HG02852 (cell line): ENCODE measurements around the gene PNRC2.

ENCODE experiments used
- ATAC-seq: cut with Tn5 transposase; IDR thresholded peaks from one replicate; pipeline ENCODE4 v1.9.1; 2021; ENCODE audit warnings: mild to moderate bottlenecking, moderate library complexity; ENCODE audit not compliant: unreplicated experiment

PNRC2 gene, protein sequence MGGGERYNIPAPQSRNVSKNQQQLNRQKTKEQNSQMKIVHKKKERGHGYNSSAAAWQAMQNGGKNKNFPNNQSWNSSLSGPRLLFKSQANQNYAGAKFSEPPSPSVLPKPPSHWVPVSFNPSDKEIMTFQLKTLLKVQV

DNA sequence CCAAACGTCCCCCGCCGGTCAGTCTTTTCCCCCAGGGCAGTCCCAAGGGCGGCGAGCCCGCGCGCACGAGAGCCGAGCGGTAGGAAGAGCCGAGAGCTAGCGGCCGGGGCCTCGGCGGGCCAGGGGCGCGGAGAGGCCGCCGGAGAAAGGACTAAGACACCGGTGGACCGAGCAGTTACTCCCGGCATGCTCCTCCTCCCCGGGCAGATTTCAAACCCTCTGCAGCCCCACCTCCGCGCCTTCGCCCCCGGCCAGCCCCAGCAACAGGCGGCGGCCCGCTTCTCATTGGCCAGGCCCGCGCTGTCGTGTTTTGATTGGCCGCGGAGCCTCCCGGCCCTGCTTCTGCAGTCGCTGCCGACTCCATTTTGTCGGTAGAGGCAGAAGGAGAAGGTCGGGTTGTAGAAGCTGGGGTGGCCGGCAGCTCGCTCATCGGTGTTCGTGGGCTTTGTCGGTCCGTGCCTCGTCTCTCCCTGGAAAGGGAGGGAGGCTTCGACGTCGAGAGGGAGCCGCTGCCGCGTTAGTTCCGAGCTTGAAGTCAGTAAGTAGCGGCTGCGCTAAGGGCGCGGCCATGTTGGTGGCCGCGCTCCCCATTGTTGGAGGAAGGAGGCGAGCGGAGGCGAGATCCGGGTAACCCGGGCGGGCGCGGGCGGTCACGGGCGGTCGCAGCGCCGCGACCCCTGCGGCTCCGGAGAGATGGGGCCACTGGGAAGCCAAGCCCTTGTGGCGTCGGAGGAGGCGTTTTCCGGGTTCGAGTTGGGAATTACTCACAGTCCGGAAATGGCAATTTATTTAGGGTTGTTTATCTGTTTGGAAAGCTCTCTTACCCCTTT, at the start of gene PNRC2:
Gene PNRC2, plus strand, starts transcription at position 368 of the 830 bp plus-strand sequence. CDS start 1,630 bp downstream, outside the sequence.
- ATAC-seq: peak; percentile 74

DNA sequence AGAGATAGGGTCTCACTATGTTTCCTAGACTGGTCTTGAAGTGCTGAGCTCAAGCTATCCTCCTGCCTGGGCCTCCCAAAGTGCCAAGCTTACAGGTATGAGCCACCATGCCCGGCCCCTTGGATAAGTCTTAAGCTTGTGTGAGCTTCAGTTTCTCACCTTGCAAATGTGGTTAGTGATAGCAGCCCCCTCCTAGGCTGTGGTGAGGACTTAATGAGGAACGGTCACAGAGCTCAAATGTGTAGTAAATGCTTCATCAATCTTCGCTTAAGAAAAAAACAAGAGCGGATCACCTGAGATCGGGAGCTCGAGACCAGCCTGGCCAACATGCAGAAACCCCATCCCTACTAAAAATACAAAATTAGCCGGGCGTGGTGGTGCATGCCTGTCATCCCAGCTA, 49.5 kb upstream of the PNRC2 start:
- no peak for ATAC-seq

DNA sequence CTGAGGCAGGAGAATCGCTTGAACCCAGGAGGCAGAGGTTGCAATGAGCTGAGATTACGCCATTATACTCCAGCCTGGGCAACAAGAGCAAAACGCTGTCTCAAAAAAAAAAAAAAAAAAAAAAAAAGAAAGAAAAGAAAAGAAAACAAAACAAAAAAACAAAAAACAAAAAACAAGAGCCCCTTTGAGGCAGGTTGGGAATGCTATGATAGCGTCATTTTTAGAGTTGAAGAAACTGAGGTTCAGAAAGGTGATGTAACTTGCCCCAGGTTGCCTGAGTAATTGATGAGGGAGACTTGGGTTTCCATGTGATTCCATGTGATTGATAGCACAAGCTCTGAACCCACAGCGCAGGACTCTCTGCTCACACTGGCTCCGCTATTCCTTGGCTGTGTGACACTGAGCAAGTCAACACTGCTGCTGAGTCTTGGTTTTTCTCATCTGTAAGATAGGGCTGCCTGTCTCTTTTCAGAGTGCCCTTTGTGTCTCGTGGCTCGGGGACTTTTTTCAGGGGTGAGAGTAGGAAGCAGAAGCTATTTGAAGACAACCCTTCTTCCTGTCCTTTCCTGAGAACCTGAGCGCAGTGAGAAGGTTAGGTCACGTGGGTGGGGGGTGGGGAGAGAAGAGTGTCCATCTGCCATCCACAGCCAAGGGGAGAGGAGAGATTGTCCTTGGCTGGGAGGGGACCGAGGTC, 48.9 kb upstream of the PNRC2 start:
- no peak for ATAC-seq

DNA sequence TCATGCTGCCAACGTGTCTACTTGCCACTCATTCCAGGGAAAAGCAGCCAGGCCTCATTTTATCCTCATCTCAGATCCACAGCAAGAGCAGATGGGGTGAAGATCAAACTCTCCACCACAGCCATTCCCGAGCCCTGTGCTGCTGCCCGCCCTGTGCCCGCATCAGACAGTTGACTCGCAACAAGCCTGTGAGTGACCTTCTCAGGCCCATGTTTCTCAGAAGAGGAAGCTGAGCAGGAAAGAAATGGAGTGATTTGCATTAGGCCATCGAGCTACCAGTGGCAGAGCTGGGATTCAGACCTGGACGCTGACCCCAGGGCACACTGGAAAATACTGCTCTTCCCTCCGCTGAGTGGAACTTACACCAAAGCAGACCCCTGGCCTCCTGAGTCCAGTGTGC, 47.7 kb upstream of the PNRC2 start:
- no peak for ATAC-seq

DNA sequence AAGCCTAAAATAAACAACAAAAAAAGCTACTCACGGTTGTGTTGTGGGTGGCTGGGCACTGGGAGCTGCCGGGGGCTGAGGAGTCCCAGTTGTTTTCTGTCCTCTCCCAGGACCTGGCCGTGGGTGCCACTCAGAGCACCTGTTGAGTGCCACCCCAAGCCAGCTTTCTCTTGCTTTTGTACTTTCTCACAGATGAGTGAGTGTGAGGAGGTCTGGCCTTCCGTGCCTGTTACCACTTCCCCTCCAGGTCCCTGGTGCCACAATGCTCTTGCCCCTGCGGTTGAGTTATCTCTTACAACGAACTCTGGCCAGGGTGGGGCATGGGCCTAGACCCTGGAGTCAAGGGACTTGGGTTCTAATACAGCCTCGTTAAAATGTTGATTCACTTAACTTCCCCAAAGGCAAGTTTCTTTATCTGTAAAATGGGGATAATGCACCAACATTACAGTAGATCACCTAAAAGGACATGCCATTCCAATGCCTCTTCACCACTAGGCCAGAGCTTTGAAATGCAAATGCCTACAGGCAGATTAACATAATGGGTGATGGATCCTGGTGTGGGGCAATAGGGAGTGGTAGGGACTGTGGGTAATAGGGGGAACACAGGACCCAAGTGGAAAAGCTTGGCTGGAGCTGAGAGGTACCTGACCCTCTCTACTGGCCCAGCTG, 46.3 kb upstream of the PNRC2 start, which contains the start of gene CNR2:
Gene CNR2, minus strand, starts transcription at position 151 of the 669 bp plus-strand sequence. CDS start 37,745 bp downstream, outside the sequence.
- ATAC-seq: no peak

DNA sequence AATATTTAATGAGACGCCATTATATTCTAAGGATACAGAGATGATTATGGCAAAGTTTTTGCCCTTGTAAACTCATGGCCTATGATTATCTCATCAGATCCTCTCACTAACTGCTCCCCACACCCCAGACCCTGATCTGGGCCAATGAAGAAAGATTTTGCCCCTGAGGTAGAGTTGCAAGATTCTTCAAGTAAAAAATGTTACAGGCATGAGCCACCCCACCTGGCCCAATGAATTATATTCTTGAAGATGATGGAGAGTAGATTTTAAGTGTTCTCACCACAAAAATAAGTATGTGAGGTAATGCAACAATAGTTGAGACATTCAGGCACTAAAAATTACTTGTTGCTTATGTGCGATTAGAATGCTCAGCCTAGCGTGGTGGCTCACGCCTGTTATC, 44.7 kb upstream of the PNRC2 start:
- ATAC-seq: no peak

DNA sequence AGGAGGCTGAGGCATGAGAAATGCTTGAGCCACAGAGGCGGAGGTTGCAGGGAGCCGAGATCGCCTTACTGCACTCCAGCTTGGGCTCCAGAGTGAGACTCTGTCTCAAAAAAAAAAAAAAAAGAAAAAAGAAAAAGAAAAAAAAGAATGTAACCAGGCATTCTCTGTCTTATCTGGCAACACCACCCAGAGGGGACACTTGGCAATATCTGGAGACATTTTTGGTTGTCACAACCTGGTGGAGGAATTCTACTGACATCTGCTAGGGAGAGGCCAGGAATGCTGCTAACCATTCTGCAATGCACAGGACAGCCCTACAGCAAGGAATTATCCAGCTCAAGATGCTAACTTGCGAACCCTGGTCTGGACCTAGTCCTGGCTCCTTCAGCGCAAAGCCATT, 44.2 kb upstream of the PNRC2 start:
- ATAC-seq: no peak

DNA sequence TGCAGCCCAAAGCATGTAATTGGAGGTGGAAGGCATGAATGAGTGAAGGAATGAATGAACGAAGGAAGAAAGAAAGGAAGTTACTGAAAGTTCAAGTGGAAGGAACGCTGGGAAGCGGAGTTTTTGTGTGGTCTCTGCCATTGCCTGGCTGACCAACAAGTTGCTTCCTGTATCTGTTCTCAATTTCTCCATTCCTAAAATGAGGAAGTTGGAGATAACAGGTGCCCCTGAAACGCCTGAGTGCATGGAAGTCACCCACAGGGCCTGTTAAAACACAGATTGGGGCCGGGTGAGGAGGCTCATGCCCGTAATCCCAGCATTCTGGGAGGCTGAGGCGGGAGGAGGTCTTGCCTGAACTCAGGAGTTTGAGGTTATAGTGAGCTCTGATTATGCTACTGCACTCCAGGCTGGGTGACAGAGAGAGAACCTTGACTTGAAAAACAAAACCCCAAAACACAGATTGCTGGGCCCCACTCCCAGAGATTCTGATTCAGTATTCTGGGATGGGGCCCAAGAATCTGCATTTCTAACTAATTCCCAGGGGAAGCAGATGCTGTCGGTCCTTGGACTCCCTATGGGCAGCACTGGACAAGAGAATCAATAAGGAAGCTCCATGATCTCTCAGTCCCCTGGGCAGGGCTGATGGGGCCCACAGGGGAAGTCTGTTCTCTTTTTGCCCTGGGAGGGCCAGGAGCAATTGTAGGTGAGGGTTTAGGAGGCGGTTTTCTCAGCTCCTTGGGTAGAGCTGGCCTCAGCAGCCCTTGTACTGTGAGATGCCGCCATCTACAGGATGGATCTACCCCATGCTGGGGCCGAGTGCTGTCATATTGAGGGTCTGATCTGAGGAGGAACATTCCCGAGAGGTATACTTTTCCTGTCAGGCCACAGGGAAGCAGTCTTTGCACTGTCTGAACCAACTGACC, 43.2 kb upstream of the PNRC2 start:
- ATAC-seq: peak; percentile 72

DNA sequence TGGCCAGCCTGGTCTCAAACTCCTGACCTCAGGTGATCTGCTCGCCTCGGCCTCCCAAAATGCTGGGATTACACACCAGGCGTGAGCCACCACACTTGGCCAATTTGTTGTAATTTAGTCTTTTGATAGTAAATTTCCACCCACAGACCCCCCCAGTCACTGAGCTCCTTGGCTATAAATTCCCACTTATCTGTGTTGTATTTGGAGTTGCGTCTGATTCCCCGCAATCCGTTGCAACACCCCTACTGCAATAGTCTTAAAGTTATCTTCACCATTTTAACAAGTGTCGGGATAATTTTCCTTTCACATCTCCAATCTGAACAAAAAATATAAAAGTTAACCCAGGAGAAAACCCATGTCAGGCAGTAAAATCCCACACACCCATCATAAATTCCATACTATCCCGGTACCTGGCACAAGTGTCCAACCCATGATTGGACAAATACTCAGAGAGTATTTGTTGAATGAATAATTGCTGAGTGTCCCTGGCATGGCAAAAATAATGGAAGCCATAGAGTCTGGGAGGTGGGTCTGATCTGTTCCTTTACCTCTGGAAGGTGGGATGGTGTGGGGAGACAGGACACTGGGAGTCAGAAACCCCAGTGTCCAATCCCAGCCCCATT, 37.2 kb upstream of the PNRC2 start:
- no peak for ATAC-seq

DNA sequence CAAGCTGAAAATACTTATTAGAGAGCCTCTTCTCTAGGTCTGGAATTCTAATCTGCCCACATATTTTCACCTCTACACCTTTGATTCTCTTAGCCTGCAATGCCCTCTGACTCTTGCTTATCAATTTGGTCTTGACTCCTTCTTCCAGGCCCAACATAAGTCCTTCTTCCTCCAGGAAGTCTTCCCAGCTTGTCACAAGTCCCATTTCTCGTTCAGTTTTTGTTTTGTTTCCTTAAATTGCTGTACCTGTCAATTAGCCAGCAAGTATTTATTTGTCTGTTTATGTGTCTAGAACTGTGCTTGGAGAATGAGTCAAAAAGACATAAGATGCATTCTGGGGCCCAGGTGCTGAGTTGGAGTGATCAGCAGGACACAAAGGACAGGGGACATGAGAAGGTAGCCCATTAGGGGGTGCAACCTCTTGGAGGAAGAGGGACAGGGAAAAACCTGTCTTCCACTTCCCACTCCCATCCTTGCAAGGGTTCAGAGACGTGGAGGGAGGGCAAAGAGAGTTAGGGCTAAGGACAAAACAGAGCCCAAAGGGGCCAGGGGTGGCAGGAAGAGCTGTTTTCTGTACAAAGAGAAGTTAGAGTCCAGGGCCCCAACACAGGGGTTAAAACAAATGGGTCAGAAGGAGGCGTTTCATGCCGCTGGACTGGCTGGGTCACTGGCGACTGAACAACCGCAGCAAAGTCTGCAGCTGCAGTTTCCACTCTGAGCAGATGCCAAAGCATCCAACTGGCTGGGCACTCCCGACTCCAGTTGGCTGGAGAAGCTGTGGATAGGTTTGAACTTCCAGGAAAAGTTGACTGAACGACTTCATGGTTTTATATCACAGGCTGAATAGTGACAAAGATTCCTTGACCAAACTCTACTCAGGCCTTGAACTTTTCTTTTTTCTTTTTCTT, 35.8 kb upstream of the PNRC2 start:
- no peak for ATAC-seq

DNA sequence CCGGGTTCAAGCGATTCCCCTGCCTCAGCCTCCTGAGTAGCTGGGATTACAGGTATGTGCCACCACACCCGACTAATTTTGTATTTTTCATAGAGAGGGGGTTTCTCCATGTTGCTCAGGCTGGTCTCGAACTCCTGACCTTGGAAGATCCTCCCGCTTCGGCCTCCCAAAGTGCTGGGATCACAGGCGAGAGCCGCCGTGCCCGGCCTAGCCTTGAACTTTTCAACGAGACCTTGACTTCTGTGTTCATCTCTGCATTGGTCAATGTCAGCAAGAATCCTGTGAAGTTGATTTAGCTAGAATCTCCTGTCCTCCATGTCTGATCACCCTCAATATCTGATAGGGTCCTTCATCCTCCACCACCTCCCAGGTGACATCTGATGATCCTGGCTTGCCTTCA, 35.0 kb upstream of the PNRC2 start:
- no peak for ATAC-seq

DNA sequence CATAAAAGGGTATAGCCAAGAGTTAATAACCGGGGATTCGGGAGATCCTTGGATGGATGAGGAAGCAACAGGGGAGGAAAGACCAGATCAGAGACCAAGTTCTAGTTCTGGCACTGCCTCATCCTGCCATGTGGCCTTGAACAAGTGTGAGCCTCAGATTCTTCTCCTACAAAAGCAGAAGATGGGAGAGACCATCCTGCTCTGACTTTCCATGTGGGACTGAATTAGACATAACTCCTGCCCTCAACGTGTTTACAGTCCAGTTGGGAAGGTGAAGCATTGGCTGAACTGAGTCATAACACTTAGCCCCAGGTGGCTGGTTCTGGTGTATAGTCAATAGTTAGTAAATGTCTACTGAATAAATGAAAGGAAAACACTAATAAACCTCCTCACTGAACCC, 34.3 kb upstream of the PNRC2 start:
- ATAC-seq: no peak

DNA sequence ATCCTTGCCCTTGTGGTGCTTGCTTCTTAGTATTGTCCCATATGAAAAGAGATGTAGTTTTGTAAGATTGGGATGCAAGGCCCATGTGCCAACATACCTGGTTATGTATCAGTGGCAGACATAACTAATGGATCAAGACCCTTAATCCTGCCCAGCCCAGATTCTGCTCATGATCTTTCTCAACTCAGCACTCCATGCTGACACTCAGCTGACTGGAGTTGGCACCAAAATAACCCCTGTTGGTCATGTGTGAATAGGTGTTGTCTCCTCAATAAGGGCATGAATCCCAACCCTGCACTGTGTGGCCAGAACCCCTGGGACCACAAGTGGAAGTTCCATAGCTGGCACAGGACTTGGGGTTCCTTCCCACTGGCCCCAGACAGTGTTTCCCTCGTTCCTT, 32.5 kb upstream of the PNRC2 start:
- no peak for ATAC-seq

DNA sequence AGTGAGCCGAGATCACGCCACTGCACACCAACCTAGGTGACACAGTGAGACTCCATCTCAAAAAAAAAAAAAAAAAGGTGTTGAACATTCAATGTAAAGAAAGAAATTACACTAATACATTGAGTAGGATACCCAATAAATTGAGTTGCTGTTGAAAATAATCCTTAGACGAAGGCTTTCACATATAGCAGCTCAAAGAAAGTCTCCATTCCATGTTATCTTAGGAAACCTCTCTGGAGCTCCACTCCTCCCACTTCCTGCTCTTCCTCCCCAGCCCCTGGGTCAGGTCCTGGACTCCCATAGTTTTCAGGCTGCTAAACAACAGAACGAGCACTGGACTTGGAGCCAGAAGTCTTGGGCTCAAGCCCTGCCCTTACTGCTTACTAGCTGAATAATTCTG, 30.8 kb upstream of the PNRC2 start:
- ATAC-seq: no peak

DNA sequence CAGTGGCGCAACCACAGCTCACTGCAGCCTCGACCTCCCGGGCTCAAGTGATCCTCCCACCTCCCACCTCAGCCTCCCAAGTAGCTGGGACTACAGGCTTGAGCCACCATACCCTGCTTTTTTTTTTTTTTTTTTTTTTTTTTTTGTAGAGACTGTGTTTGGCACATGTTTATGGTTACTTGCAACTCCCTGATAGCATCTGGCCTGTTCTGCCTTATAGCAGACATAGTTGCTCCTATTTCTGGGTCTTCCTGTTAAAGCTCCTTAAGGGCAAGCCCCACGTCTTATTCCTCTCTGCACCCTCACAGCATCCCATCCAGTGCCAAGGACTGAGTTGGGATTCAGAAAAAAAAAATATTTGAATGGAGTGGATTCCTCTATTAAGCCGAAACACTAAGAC, 29.4 kb upstream of the PNRC2 start:
- ATAC-seq: no peak

DNA sequence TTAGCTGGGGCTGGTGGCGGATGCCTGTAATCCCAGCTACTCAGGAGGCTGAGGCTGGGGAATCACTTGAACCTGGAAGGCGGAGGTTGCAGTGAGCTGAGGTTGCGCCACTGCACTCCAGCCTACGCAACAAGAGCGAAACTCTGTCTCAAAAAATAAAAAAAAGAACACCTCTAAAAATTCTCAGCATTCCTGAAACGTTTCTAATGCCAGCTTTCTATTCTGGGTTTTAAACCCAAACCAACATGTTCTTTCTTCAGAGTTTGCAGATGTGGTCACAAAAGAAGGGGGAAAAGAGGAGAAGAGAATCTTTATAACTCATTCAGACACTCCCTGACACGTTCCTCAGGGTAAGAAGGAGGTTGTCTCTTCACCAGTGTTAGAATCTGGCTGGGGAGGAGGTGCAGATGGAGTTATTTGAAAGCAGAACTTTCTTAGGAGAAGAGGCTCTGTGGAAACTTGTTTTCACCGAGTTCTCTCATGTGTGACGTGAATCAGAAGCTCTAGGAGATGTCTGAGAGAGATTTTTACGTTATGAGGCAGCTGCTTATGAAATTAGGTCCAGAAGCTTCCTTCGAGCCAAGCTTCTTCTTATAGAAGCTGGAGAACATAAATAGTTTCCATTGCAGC, 28.7 kb upstream of the PNRC2 start:
- no peak for ATAC-seq

DNA sequence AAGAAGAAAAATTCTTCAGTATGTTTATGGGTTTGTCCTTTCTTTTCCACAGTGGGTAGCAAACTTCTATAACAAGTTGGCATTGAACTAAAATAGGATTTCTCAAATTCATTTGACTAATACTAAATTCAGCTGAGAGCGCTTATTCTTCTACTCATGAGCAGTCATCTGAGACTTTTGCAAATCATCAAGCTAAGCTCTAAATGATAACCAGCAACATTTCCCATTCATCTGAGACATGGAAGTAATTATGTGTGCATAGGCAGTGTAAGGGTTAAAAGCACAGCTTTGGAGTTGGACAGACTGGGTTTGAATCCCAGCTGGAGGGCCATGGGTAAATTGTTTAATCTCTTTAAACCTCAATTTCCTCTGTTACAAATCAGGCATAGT, 28.1 kb upstream of the PNRC2 start:
- ATAC-seq: no peak

DNA sequence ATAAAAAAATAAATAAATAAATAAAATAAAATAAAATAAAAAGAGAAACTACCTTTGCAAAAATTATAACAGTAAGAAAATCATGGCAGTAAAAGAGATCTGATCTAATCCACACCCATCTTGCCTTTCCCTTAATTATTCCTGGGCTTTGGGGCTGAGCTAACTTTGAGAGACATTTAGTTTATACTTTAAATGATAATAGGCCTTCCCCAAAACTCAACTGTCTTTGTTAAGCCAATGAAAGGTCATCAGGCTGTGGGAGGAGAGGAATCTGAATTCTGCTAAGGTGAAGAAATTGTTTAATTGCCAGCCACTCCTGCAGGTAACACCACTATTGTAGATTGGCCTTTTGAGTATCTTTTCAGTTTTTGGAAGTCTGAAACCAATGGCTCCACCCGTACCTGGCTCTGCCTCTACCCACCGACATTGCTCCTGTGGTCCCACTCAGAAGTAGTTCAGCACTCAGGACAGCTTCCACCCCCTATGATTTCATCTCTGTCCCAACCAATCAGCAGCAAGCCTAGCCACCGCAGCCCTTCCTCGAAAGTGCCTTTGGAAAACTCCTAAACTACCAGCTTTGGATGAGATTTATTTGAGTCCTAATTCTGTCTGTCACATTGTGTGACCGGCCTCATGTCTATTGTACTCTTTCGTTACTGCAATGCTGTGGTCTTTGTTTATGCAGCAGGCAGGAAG, 23.0 kb upstream of the PNRC2 start:
- no peak for ATAC-seq
